Activated T-cell treated with anti-CD3 and anti-CD28 coated beads, Interleukin-2, amount 50 U/mL, for 4 hours (primary cell): Measurements from ENCODE around the gene IER5L. TPM values are rescaled to one million over a fixed set of nuclear protein-coding genes. Genes with fewer than 3 reads are reported as not detected.
"Not testable (repeated sequence)": the region's sequence is repeated elsewhere in the genome, so short reads cannot be mapped to it uniquely, and the experiment has no call there.

Experiments used
- ATAC-seq, 2 donors: fragments of 200-7000 bp; cut with Tn5 transposase; one replicate each; pipeline ENCODE4 v1.10.0; 2021
- DNase-seq: peaks from one replicate; pipeline ENCODE4 v3.0.0-alpha.2; 2020
- H3K27me3 Mint-ChIP-seq: one replicate; pipeline ENCODE4 v1.8.0; 2021; ENCODE audit warnings: low read depth, mixed read lengths
- H3K36me3 Mint-ChIP-seq: one replicate; pipeline ENCODE4 v1.8.0; 2022; ENCODE audit warnings: mixed read lengths; ENCODE audit not compliant: insufficient read depth
- H3K4me1 Mint-ChIP-seq: one replicate; pipeline ENCODE4 v1.8.0; 2021; ENCODE audit warnings: low read depth, mixed read lengths
- H3K4me3 Mint-ChIP-seq: one replicate; pipeline ENCODE4 v1.8.0; 2021; ENCODE audit warnings: mild to moderate bottlenecking, moderate library complexity, mixed read lengths
- H3K9me3 Mint-ChIP-seq: one replicate; pipeline ENCODE4 v1.8.0; 2021; ENCODE audit warnings: mixed read lengths
- total RNA-seq, 3 donors: library from RNA; stranded (reverse); gene quantifications; one replicate each; pipeline ENCODE4 v1.2.1, GENCODE V29; 2021

Gene IER5L
- total RNA-seq, 3 donors from 2014 or later: 1.6 to 1.9 (median 1.8) TPM

GRCh38 chr9:129197978-129198318 lies 19.9 kb upstream of the IER5L start:
- H3K9me3 Mint-ChIP-seq: no peaks in the 10 kb centered on the region
- peaks cover 32% of the 10 kb centered on the region for H3K27me3 Mint-ChIP-seq
- no peak overlapping the region for H3K4me3 Mint-ChIP-seq
- DNase-seq (no peak), ATAC-seq (no peak)
- H3K4me1 Mint-ChIP-seq: peaks cover 2% of the 10 kb centered on the region
- H3K36me3 Mint-ChIP-seq: no peaks in the 10 kb centered on the region

DNA sequence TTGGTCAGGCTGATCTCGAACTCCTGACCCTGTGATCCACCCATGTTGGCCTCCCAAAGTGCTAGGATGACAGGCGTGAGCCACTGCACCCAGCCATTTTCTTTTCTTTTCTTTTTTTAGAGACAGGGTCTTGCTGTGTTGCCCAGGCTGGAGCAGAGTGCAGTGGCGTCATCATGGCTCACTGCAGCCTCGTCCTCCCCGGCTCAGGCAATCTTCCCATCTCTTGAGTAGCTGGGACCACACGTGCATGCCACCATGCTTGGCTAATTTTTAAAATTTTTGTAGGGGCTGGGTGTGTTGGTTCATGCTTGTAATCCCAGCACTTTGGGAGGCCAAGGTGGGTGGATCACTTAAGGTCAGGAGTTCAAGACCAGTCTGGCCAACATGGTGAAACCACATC lies 19.0 kb upstream of the IER5L start:
- not testable (repeated sequence) for H3K4me3 Mint-ChIP-seq, H3K4me1 Mint-ChIP-seq, DNase-seq, H3K9me3 Mint-ChIP-seq, ATAC-seq, H3K36me3 Mint-ChIP-seq
- peaks cover 32% of the 10 kb centered on the region for H3K27me3 Mint-ChIP-seq

GRCh38 chr9:129195606-129196005 lies 17.5 kb upstream of the IER5L start:
- DNase-seq (no peak), ATAC-seq (no peak)
- Mint-ChIP-seq H3K36me3 (no peaks in the 10 kb centered on the region), H3K4me1 (no peaks in the 10 kb centered on the region), H3K9me3 (peaks cover 4% of the 10 kb centered on the region), H3K27me3 (peaks cover 32% of the 10 kb centered on the region), H3K4me3 (no peak overlapping the region)

- Mint-ChIP-seq H3K4me1 (no peaks in the 10 kb centered on the region), H3K27me3 (peaks cover 32% of the 10 kb centered on the region), H3K36me3 (no peaks in the 10 kb centered on the region), H3K4me3 (no peak overlapping the region), H3K9me3 (peaks cover 4% of the 10 kb centered on the region)
- DNase-seq (no peak), ATAC-seq (no peak)
Measured at GRCh38 chr9:129194221-129194620, 16.2 kb upstream of the IER5L start.

DNA sequence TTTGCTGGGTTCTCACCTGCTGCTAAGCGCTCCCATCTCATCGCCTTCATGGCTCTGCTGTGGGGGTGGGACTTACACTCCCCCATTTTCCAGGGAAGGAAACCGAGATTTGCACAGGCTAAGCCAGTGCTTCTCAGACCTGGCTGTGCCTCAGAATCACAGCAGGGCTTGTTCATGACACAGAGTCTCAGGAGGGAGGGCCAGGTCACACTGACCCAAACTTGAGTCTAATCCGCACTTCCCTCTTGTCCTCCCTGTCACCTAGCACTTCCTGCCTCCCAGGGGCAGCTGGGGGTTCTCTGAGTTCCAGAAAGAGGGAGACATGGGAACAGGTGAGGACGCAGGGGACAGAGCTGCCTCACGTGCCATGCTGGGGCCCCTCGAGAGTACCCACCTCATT lies 15.6 kb upstream of the IER5L start:
- DNase-seq: no peak

GRCh38 chr9:129191234-129191633 lies 13.2 kb upstream of the IER5L start:
- H3K9me3 Mint-ChIP-seq: peaks cover 4% of the 10 kb centered on the region
- ATAC-seq (no peak), DNase-seq (no peak)
- H3K27me3 Mint-ChIP-seq: peaks cover 16% of the 10 kb centered on the region
- H3K4me1 Mint-ChIP-seq: no peaks in the 10 kb centered on the region
- H3K36me3 Mint-ChIP-seq: no peaks in the 10 kb centered on the region
- H3K4me3 Mint-ChIP-seq: no peak overlapping the region

More for the DNA sequence above, 15.6 kb upstream of the IER5L start:
- ATAC-seq: no peak
- Mint-ChIP-seq H3K4me3 (no peak overlapping the region), H3K27me3 (peaks cover 28% of the 10 kb centered on the region), H3K9me3 (peaks cover 4% of the 10 kb centered on the region), H3K4me1 (no peaks in the 10 kb centered on the region), H3K36me3 (no peaks in the 10 kb centered on the region)

- H3K36me3 Mint-ChIP-seq, DNase-seq, H3K4me1 Mint-ChIP-seq, H3K9me3 Mint-ChIP-seq, ATAC-seq, H3K4me3 Mint-ChIP-seq, H3K27me3 Mint-ChIP-seq: not testable (repeated sequence)
Measured at GRCh38 chr9:129189971-129190370, 11.9 kb upstream of the IER5L start.

DNA sequence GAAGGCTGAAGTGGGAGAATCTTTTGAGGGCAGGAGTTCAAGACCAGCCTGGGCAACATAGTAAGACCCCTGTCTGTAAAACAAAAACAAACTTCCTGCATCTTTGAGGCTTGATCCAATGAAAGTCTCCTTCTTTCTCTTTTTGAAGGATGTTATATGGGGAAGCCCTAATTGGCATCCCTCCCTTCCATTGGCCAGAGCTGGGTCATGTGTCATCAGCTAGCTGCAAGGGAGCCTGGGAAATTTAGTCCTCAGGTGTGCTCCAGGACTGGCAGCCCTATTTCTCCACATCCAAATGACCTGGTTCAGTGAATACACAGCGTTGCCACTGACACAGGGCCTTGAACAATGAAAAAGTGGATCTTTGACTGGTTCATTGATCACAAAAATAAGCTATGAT lies 9.0 kb upstream of the IER5L start:
- Mint-ChIP-seq H3K9me3 (no peaks in the 10 kb centered on the region), H3K36me3 (no peaks in the 10 kb centered on the region), H3K27me3 (no peaks in the 10 kb centered on the region), H3K4me1 (peaks cover 2% of the 10 kb centered on the region), H3K4me3 (no peak overlapping the region)
- ATAC-seq: no peak
- DNase-seq: no peak

GRCh38 chr9:129185991-129186390 lies 7.9 kb upstream of the IER5L start:
- peak; percentile 80 to 84 for ATAC-seq
- H3K9me3 Mint-ChIP-seq: no peaks in the 10 kb centered on the region
- no peak overlapping the region for H3K4me3 Mint-ChIP-seq
- H3K4me1 Mint-ChIP-seq: peaks cover 2% of the 10 kb centered on the region
- DNase-seq: no peak
- no peaks in the 10 kb centered on the region for H3K27me3 Mint-ChIP-seq
- H3K36me3 Mint-ChIP-seq: no peaks in the 10 kb centered on the region

DNA sequence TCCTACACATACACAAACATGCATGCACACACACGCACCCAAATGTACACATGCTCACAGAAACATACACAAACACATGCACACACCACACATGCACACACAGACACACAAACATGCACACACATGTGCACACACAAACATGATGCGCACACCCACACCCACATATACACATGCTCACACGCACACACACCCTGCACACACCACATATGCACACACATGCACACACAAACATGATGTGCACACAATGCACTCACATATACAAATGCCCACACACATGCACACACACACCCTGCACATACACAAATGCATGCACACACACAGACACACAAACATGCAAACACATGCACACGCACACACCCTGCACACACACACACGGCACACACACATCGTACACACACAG lies 7.3 kb upstream of the IER5L start:
- no peak for ATAC-seq
- Mint-ChIP-seq H3K36me3 (no peaks in the 10 kb centered on the region), H3K4me1 (peaks cover 2% of the 10 kb centered on the region), H3K27me3 (no peaks in the 10 kb centered on the region), H3K4me3 (no peak overlapping the region), H3K9me3 (no peaks in the 10 kb centered on the region)
- no peak for DNase-seq

- H3K36me3 Mint-ChIP-seq: no peaks in the 10 kb centered on the region
- no peaks in the 10 kb centered on the region for H3K9me3 Mint-ChIP-seq
- DNase-seq: no peak
Measured at GRCh38 chr9:129184596-129185122, 6.6 kb upstream of the IER5L start.

DNA sequence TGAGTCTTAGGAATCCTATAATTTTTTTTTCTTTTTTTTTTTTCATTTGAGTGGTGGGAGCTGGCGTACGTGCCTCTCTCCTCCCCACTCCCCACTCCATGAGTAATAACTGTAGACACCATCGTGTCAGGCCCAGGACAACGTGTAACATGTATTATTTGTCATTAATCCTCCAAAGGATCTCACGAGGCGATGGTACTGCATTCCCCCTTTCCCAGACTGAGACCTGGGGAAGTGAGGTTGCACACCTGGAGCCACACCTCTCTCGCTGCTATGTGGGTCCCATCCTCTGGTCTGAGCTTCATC lies 6.1 kb upstream of the IER5L start:
- Mint-ChIP-seq H3K9me3 (no peaks in the 10 kb centered on the region), H3K4me1 (peaks cover 2% of the 10 kb centered on the region), H3K4me3 (no peak overlapping the region), H3K36me3 (no peaks in the 10 kb centered on the region), H3K27me3 (peaks cover under 1% of the 10 kb centered on the region)
- no peak for ATAC-seq
- DNase-seq: no peak

More at GRCh38 chr9:129184596-129185122, 6.6 kb upstream of the IER5L start:
- ATAC-seq: no peak
- H3K4me1 Mint-ChIP-seq: peaks cover 2% of the 10 kb centered on the region
- no peaks in the 10 kb centered on the region for H3K27me3 Mint-ChIP-seq
- no peak overlapping the region for H3K4me3 Mint-ChIP-seq

DNA sequence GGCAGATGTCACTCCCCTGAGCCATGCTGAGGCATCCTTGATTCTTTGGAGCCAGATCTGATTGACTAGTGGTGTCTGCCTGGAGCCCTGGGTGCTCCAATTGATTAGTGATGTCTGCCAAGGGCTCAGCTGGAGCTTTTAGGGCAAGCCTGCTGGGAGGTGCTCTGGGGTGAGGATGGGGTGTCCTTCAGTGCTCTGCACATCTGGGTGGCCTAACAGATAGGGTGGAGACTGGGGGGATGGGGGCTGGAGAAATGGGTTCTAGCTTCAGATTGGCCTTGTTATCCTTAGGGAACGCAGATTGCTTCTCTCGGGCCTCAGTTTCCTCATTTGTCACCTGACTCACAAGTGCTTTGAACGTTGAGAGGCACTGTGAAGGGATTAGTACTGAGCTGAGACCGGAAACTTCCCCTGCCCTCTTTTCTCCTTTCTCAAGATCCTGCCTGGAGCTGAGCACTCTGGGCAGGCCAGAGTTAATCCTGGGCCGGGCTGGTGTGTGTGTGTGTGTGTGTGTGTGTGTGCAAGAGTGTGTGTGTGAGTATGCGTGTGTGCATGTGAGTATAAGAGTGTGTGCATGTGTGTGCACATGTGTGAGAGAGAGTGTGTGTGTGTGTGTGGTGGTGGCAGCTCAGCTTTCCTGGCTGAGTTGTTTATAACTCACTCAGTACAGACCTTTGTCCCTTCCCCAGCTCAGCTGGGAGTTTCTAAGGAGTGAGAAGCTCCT lies 5.6 kb upstream of the IER5L start:
- Mint-ChIP-seq H3K4me1 (peaks cover 2% of the 10 kb centered on the region), H3K4me3 (no peak overlapping the region), H3K9me3 (no peaks in the 10 kb centered on the region), H3K36me3 (no peaks in the 10 kb centered on the region), H3K27me3 (peaks cover 4% of the 10 kb centered on the region)
- DNase-seq (no peak), ATAC-seq (no peak)

- no peak for DNase-seq
- no peak for ATAC-seq
- no peaks in the 10 kb centered on the region for H3K36me3 Mint-ChIP-seq
- H3K27me3 Mint-ChIP-seq: peaks cover 4% of the 10 kb centered on the region
- H3K4me1 Mint-ChIP-seq: peaks cover 2% of the 10 kb centered on the region
- no peak overlapping the region for H3K4me3 Mint-ChIP-seq
- H3K9me3 Mint-ChIP-seq: no peaks in the 10 kb centered on the region
Measured at GRCh38 chr9:129182625-129183494, 4.8 kb upstream of the IER5L start.

DNA sequence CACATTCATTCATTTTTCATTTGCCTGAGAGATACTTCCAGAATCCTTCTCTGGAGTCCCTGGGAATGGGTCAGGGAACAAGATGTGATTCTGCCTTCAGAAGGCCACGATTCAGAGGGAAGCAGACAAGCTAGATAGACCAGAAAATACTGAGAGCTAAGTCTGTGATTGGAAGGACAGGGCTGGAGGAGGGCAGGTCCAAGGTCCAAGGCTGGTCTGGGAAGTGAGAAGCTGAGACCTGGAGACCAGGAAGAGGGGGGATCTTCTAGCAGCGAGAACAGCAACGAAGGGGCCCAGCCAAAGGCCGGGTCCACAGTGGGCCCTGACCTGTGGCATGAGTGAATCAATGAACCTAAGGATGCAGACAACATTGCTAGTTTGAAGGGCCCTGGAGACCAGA lies 4.1 kb upstream of the IER5L start:
- Mint-ChIP-seq H3K36me3 (no peaks in the 10 kb centered on the region), H3K4me3 (no peak overlapping the region)

More for the DNA sequence above, 4.1 kb upstream of the IER5L start:
- Mint-ChIP-seq H3K4me1 (peaks cover 4% of the 10 kb centered on the region), H3K27me3 (peaks cover 4% of the 10 kb centered on the region), H3K9me3 (no peaks in the 10 kb centered on the region)
- ATAC-seq: no peak
- DNase-seq: no peak
